HG02759 (cell line): ENCODE measurements around the gene BTLA.
"Not testable (repeated sequence)": the region's sequence is repeated elsewhere in the genome, so short reads cannot be mapped to it uniquely, and the experiment has no call there.

Experiments used
- ATAC-seq: cut with Tn5 transposase; IDR thresholded peaks from one replicate; pipeline ENCODE4 v1.9.1; 2021; ENCODE audit warnings: mild to moderate bottlenecking, moderate library complexity; ENCODE audit not compliant: unreplicated experiment

Gene BTLA, protein sequence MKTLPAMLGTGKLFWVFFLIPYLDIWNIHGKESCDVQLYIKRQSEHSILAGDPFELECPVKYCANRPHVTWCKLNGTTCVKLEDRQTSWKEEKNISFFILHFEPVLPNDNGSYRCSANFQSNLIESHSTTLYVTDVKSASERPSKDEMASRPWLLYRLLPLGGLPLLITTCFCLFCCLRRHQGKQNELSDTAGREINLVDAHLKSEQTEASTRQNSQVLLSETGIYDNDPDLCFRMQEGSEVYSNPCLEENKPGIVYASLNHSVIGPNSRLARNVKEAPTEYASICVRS

DNA sequence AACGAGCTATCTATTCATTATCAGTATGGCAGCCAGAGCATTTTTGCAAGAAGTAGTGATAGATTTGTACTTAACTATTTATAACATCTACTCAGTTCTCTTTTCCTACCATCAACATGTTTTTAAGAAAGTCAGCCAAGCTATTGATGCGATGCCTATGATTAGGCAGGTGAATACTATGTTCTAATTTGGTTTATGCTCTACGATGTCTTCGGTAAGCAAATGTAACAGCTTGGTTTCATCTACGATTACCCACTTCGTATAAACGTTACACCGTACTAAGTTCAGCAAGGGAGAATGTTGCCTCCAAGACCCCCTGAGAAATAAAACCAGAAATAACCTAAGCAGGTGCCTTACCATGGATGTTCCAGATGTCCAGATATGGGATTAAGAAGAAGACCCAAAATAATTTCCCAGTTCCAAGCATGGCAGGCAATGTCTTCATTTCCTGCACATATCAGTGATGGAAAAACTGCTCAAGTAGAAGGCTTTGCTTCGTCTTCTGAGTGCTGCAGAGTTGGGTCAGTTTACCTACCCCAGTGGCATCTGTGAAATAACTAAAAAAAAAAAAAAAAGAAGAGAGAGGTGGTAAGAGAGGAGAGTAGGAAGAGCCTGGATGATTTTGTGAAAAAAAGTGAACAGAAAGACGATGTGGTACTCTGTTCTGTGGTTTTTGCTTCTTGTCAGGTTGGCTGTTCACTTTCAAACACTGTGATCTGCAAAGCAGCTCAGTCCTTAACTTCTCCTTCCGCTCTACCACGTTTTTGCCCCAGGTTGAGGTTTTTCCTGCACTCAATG, at the start of gene BTLA:
BTLA (minus strand) TSS at position 559 of the 798 bp plus-strand sequence; CDS start at position 445, 114 bp downstream.
- peak; percentile 56 for ATAC-seq

DNA sequence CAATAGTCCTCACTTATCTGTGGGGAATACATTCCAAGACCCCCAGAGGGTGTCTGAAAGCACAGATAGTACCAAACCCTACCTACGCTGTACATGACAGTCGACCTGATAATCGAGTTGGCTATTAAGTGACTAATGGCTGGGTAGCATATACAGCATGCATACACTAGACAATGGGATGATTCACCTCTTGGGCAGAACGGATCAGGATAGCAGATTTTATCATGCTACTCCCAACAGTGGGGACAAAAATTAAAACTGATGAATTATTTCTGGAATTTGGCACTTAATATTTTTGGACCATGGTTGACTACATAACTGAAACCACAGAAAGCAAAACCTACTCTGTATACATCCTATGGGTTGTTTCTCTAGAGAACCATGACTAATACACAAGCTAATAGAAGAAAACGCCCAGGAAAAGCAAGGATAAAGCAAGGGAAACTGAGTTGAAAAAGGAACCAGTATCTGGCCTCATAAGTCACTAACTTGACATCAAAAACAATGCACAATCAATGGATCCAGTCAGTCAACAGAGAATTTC, 47.0 kb upstream of the BTLA start:
- no peak for ATAC-seq

DNA sequence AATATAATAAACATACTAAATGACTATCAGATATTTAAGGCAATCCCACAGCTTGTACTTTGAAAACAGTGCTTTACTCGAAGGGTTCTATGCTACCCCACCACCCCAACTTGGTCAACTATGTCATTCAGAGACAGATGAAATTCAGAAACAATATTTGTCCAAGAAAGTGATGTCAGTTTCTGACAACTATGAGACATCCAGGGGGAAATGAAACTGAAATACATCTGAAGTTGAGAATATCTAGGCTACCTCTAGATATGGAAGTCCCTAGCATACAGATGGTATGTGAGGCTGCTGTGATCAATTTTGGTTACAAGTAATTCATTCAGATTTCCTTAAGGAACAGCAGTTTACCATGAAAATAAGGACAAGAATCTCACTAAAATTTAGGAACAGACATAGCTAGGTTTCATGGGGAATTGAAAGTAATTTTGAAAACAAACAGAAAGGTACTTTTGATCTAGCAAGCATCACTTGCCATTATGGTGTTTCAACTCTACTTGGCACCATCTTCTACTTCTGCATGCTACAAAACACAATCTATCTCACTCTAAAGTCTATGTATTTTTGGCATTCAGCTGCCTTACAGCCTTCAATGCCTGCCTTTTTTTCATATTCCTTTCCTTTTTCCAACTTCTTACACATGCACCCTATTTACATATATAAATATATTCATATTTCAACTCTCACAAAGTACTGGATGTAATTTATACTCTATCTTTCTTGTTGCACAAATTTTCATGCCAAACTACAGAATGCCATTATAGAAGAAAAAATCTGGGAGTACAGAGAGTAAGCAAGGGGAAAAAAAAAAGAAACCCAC, 40.8 kb upstream of the BTLA start:
- ATAC-seq: peak; percentile 89

DNA sequence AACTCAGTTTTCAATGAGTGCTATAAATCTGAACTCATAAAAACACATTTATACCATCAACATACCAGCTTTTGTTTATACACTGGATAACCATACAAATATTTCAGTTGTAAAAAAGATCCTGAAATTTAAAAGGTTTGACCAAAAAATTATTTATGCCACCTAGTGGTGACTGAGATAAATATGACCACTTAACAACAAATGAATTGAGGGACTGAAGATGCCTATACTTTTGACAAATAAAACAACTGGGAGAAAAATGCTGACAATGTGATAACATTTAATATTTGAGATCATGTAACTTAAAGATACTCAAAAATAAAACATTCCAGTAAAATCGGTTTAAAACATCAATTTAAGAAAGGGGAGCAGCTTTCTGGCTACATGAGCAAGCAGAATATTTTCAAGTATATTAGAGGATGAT, 32.1 kb upstream of the BTLA start:
- no peak for ATAC-seq

DNA sequence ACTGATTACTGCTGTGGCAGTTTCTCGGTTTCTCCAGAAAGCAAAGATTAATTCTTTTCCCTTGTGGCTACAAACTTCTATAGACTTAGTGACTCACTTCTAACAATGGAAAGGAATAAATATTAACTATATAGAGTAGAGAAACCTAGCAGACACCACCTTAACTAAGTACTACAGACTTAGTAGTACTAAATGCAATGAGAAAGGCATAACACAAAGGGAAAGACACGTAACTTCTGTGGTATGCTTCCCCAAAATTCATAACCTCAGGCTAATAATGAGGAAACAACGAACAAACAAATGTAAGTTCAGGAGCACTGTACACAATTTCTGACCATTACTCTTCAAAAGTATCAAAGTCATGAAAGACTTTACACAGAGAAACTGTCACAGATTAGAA, 31.3 kb upstream of the BTLA start:
- ATAC-seq: no peak

DNA sequence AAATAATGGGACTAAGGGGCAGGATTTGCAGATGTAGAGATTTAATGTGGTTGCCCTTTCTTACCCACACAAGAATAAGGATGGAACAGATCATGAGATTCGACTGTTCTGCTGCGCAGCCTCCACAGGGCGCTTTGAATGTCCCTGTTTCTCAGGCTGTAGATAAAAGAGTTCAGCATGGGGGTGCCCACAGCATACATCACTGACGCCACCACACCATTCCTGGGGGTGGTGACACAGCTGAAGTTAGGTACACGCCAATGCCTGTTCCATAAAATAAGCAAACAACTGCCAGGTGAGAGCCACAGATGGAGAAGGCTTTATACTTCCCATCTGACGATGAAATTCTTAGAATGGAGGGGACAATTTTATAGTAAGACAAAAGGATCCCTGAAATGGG, 24.9 kb upstream of the BTLA start:
- ATAC-seq: not testable (repeated sequence)

DNA sequence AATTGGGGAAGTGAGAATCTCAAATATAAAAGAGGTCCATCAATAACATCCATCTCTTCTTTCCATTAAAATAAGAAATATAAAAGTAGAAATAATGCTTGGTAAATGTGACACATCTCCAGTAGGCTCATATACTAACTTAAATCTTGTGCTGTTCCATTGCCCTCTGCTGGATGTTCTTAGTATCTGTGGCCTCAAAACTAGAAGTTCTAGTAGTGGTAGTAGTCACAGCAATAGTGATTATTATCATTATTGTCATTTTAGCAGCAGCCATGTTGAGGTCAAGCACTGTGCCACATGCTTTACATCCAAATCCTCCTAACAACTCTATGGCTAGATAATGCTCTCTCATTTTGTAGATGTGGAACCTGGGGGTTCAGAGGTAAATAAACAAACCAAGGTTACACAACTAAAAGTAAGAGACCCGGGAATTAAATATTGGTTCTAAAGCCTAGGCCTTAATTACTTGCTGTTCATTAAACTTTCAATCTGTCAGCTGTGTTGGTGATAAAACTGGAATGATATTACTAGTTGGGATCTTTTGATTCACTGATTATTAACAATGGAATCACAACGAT, 20.2 kb upstream of the BTLA start:
- peak; percentile 46 for ATAC-seq

DNA sequence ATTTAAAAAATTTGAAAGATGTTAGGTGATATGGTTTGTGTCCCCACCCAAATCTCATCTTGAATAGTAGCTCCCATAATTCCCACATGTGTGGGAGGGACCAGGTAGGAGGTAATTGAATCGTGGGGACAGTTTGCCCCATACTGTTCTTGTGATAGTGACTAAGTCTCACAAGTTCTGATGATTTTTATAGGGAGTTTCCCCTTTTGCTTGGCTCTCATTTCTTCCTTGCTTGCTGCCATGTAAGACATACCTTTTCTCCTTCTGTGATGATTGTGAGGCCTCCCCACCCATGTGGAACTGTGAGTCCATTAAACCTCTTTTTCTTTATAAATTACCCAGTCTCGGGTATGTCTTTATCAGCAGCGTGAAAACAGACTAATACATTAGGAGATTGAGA, 19.7 kb upstream of the BTLA start:
- not testable (repeated sequence) for ATAC-seq

DNA sequence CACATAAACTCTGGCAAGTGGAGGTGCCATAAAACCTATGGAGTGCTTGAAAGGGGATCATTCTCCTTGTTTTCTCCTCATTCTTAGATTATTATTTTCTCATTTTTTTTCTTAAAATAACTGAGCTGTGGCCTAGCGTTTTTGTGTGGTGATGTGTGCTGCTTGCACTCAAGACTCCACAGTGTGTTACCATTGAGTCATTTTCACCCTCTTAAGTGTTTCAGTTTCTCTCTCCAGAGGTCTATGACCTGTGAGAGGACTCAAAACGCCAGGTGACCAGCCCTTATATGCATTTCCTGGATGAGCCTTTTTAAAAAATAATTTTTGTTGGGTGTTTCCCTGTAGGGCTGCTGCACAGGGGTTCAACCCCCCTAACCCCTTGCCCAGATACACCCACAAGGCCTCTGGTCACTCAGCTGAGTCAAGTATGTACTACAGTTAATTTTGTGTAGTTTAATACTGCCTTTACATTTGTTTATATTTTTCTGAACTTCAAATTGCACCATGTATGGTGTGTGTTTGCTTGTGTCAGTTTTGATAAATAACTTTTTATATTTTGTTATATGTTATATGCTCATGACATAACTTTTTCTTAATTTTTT, 15.4 kb upstream of the BTLA start:
- ATAC-seq: peak; percentile 100

DNA sequence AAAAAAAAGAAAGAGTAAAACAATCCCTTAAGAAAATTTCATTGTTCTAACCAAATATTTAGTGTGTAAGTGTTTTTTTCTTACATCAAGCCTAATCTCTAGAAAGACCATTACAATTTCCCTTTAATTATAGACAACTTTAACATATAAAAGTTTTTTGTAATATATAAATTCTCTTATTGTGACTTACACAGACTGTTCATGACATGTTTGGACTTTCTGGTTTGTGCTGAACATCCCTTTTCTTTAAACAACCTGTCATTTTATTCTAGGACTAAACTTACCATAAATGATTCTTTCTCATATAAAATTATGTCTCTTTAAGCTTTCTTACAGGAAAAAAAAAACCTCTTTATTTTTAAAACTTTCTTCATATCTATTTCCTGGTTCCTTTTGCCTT, 13.0 kb upstream of the BTLA start:
- no peak for ATAC-seq

DNA sequence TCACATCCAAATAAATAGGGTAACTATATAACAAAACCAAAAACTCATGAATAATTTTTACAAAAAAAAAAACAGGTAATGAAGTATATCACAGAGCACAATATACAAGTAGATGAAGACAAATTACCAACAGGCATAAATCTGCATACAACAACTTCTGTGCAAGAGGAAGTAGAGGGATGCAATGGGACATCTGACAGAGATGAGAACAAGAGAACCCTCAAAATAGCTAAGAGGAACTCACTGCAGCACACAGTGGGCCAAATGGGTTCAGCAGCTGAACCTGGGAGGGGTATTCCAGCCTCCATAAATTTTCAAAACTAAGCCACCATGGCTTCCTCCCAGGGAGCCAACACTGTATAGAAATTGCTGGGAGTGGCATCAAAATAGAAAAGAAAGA, 9.6 kb upstream of the BTLA start:
- ATAC-seq: no peak

DNA sequence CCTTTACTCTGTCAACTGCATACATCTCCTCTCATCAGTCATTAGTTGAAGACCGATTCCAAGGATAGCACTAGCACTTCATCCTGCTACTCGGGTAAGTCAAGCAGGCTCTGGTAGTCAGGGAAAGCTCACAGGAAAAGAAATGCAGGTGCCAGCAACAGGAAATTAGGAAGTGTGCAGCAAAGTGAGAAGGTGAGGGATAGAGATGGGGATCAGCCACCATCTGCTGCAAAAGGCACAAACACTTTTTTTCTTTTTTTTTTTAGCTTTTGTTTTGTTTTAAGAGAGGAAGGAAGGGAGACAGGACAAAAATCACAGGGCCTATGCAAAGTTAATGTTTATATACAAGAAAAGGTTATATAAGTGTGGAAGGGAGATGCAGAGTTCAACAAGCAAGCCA, 9.0 kb upstream of the BTLA start:
- ATAC-seq: no peak

DNA sequence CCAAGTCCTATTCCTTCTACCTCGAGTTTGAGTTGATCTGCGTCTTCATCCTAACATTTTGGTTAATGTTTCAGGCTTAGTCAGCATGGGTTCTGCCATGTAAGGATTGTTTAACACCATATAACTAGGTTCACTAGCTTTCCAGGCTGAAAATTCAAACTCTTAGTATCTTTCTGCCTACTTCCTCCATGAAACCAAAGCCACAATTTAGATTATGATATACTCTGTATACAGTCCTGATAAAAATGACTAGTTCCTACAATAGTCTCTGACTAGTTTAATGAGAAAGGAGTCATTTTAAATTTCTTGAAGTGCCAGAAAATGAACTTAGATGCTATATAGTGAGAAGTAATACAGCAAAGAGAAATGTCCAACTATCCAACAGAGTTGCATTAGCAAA, 6.6 kb upstream of the BTLA start:
- ATAC-seq: no peak

DNA sequence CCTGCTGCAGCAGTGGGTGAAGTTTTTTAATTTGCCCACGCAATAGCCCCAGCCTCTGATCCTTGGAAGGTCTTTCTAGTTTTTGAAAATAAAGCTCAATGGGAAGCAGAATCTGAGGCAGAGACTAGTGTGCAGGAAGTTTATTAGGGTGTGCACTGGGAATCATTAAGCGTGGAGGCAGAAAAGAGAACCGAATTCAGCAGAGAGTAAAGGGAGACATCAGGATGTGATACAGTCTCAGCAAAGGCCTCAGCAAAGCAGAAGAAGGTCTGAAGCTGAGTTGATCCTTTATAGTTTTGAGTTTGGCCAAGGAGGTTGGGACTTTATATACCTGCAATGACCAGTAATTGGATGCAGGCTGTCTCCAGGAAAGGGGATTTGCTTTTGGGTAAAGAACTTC, 4.9 kb upstream of the BTLA start:
- no peak for ATAC-seq

DNA sequence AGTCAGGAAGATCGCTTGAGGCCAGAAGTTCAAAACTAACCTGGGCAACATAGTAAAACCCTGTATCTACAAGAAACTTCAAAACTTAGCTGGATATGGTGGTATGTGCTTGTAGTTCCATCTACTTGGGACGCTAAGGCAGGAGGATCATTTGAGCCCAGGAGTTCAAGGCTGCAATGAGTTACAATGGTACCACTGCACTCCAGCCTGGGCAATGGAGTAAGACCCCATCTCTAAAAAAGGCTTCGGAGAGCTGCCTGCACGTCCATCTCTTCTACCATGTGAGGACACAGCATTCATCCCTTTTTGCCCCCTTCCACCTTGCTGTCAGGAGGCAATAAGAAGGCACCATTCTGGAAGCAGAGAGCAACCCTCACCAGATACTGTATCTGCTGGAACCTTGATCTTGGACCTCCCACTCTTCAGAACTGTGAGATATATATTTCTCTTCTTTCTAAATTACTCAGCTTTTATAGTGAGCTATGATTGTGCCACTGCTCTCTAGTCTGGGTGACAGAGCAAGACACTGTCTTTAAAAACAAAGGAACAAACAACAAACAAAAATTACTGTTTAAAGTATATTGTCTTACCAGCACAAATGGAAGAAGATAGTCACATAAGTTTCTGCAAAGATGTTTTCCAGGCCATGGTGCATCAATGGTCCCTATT, 4.2 kb upstream of the BTLA start:
- ATAC-seq: no peak

DNA sequence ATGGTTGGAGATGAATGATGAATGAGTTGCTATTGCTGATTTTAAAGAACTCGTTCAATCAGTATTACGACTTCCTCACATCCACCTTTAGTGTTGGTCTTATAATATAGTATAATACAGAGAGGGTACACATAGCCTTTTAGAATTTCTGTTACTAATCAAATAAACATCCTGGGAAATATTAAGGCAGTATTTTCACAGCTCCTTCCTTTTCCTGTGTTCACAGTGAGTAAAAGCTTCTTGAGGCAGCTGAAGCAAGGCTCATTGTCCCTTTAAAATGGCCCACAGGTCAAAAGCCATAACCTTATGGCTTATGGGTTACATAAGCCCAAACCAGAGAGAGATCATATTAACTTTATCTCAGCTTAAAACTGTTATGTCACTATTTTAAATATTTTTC, 1.3 kb upstream of the BTLA start:
- ATAC-seq: no peak

DNA sequence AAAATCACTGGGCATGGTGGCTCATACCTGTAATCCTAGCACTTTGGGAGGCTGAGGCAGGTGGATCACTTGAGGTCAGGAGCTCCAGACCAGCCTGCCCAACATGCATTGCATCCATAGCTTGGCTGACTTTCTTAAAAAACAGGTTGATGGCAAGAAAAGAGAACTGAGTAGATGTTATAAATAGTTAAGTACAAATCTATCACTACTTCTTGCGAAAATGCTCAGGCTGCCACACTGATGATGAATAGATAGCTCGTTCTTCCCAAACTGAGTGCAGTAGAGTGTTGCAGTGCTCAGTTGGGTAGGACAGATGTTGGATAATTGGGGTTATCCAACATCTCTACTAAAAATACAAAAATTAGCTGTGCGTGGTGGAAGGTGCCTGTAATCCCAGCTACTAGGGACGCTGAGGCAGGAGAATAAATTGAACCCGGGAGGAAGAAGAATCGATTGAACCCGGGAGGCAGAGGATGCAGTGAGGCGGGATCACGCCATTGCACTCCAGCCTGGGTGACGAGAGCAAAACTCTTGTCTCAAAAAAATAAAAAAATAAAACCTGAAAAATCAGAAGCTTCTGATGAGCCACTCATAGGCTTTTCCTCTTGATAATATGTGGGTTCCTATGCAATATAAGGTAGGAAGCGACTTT, 1.2 kb downstream of the BTLA start:
- ATAC-seq: no peak

DNA sequence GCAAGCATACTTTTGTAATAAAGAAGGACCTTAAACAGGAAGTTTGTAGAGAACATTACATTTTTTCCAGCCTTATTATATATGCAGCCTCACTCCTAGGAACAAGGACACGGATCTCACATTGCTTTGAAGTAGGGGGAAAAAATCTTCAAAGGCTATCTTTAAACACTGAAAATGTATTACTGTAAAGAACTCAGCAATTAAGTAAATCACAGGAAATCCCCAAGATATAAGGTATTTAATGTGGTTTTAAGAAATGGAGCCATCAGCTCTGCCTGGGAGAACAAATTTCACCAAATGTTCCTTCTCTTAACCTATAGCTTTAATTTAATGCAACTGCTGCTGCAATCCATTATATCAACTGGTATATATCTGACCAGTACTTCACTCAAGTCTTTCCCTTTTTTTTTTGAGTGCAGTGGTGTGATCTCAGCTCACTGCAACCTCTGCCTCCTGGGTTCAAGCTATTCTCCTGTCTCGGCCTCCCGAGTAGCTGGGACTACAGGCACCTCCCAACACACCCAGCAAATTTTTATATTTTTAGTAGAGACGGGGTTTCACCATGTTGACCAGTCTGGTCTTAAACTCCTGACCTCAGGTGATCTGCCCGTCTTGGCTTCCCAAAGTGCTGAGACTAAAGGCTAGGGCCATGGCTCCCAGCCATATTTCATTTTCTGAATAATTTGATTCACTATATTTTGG, 2.8 kb downstream of the BTLA start:
- no peak for ATAC-seq

DNA sequence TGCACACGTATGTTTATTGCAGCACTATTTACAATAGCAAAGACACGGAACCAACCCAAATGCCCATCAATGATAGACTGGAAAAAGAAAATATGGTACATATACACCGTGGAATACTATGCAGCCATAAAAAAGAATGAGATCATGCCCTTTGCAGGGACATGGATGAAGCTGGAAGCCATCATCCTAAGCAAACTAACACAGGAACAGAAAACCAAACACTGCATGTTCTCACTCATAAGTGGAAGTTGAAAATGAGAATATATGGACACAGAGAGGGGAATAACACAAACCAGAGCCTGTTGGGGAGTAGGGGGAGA, 4.9 kb downstream of the BTLA start:
- ATAC-seq: not testable (repeated sequence)
